ENCODE measurements around the gene ABHD17B. TPM values are rescaled to one million over a fixed set of nuclear protein-coding genes. Genes with fewer than 3 reads are reported as not detected.

ABHD17B gene
- total RNA-seq, 2 donors from 2014 or later, result 9.4 to 10.9 TPM

DNA sequence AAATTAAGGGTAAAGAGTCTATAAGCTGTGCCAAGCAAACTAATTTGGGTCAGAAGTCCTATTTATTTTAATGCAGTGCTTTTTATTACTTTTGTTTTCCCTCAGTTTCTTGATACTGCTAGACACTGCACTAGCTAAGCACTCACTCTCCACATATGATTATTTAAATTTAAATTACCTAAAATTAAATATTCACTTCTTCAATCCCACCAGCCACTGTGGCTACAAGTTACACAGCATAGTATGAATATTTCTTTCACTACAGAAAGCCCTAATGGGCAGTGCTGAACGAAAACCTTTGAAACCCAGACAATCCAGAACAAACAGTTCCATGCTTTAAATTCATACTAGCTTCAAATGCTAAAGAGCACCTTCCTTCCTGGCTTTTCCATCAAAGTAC lies 23.6 kb downstream of the ABHD17B start:
- DNase-seq (no peak), ATAC-seq (no peak)
- intact Hi-C loops (cut with DNase I), result no loop called here

DNA sequence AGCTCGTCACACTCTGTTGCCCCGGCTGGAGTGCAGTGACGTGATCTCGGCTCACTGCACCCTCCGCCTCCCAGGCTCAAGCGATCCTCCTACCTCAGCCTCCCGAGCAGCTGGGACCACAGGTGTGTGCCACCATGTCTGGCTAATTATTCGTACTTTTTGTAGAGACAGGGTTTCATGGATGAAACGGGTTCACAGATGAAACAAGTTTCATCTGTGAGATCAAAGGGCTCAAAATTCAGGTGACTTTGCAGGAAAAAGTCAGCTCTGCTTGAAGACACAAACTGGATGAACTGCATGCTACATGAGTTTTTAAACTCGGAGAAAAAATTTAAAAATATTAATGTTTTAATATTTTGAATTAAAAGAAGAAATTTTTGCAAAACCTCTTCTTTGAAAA lies 24.5 kb downstream of the ABHD17B start:
- ATAC-seq, result no peak
- DNase-seq, result no peak
- intact Hi-C loops (cut with DNase I), result no loop called here

DNA sequence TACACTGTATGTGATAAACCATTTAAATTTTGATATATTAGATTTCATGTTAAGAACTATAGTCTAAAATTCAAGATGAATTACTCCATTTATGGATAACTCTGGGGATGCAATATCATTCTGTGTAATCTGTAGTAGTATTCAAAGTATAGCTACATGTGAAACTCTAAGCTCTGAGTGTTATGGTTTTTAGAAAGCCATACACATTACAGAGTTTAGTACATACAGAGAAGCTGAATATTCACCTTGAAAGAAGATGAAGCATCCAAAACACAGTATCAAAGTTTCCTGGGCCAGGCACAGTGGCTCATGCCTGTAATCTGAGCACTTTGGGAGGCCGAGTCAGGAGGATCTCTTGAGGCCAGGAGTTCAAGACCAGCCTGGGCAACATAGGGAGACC lies 25.0 kb downstream of the ABHD17B start:
- no peak for DNase-seq
- no peak for ATAC-seq
- intact Hi-C loops (cut with DNase I), result no loop called here

DNA sequence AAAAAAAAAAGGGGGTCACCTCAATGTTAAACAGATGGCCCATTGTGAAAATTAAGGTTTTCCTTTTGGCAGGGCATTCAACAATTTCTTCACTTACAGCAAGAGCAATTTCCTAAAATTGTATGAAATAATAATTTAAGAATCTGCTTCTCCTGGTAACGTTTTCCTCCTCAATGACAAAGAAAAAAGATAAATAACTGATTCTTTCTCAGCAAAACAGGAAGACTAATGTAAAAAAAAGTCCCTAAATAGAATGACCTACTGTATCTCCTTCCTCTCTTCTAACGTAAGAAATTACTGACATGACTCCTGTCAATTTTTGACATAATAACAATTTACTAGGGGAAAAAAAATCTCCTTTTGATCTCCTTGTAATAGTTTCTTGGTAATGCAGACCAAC lies 25.5 kb downstream of the ABHD17B start:
- intact Hi-C loops (cut with DNase I), result no loop called here
- ATAC-seq (no peak), DNase-seq (no peak)

DNA sequence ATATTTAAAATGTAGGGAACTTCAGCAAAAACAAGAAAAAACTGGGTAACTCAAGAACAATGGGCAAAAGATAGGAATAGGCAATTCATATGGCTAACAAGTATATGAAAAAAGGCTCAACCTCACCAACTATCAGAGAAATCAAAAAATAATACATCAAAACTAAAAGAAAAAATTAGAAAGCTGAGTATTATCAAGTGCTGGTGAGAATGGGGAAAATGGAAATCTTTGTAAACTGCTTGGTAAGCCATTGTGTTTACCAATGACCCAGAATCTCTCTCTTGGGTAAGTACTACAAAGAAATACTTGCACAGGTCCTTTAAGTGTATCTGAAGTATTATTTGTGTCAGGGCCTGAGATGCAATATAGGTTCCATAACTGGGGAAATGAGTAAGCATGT lies 27.0 kb downstream of the ABHD17B start:
- no peak for DNase-seq
- intact Hi-C loops (cut with DNase I), result no loop called here
- no peak for ATAC-seq

DNA sequence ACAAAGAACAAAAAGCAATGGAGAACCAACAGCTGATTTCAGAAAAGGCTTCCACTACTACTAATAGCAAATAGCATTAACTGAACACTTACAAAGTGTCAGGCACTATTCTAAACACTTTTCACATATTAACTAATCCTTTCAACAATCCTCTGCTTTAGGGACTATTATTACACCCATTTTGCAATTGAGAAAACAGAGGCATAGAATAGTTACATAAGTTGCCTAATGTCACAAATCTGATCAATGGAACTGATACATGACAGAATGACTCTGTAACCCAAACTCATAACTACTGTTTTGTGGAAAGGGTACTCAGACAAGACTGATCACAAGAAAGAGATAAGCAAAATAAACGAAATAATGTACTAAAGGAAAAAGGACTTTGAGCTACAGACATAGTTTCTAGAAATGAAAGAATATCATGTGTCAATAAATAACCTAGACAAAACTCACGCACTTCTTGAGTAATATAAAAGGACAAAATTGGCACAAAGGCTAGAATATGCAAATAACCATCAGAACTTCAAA lies 31.3 kb downstream of the ABHD17B start:
- ATAC-seq (no peak), DNase-seq (no peak)
- intact Hi-C loops (cut with DNase I), result no loop called here

DNA sequence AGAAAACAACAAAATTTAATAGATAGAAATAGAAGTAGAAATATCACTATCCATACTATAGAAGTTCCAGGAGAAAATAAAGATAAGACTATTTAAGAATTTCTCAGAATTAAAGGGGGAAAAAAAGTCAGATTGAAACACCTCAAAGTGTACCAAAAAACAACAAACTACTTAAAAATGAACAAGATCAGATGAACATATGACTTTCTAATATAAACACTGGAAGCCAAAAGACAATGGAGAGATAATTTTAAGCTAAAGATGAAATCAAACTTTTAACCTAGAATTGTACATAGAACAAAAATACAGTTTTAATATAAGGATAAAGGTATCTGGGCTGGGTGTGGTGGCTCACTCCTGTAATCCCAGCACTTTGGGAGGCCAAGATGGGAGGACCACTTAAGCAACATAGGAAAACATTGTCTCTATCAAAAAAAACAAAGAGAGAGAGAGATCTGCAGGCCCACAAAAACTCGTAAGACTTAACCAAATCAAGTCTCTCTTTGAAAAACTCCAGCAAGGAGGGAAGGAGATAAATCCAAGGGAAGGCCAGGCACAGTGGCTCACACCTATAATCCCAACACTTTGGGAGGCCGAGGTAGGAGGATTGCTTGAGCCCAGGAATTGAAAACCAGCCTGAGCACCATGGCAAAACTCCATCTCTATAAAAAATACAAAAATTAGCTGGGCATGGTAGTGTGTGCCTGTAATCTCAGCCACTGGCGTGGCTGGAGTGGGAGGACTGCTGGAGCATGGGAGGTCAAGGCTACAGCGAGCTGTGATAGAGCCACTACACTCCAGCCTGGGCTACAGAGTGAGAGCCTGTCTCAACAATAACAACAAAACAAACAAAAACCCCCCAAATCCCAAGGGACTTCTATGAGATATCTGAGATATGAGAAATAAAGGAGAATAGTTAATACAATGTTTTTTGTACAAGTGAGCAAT lies 32.4 kb downstream of the ABHD17B start:
- ATAC-seq (no peak), DNase-seq (no peak)
- intact Hi-C loops (cut with DNase I), result no loop called here

DNA sequence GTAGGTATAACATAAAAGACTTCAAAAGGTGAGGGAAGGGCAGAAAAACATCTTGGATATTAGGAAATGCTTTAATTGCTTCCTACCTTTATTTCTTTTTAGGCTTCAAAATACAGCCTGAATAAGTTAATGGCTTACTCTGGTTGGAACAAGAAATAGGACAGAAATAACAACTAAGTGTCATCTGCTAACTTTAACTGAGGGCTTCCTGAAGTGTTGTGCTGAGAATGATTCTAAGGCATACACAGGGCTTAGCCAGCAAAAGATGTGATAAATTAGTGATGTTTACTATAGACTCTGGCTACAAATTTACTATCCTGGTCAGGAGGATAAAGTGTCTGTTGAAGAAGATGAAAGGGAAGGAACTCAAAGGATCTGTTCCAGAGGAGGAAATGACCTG lies 34.2 kb downstream of the ABHD17B start:
- no peak for DNase-seq
- no peak for ATAC-seq
- intact Hi-C loops (cut with DNase I), result no loop called here

DNA sequence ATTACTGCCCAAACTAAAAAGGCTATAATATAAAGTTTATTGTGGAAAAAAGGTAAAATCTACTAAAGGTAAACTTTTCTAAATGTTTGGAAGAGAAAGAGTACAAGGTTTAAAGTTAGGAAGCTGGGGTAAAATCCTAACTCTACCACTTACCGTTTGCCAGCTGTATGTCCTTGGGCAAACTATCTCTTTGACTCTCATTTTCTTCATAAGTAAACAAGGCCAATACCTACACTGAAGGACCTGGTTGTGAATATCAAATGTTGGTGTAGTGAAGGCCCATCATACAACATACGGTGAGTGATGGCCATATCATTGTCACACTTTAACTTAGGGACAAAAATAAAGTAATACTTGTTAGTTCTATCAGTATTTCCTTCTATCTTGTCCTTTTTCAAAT lies 34.9 kb downstream of the ABHD17B start:
- DNase-seq, result no peak
- ATAC-seq, result no peak
- intact Hi-C loops (cut with DNase I), result no loop called here

DNA sequence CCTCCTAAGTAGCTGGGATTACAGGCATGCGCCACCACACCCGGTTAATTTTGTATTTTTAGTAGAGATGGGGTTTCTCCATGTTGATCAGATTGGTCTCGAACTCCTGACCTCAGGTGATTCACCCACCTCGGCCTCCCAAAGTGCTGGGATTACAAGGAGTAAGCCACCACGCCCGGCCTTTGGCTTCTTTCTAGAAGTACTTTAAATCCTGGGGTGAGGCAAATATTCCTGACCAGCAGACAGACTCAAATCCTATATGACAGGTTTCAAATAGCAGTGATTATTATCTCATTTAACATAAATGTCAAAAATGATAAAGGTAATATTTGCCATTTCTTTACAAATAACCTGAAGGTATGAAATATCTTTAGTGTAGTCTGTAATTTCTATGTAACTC lies 35.6 kb downstream of the ABHD17B start:
- DNase-seq, result no peak
- intact Hi-C loops (cut with DNase I), result no loop called here
- ATAC-seq, result no peak

DNA sequence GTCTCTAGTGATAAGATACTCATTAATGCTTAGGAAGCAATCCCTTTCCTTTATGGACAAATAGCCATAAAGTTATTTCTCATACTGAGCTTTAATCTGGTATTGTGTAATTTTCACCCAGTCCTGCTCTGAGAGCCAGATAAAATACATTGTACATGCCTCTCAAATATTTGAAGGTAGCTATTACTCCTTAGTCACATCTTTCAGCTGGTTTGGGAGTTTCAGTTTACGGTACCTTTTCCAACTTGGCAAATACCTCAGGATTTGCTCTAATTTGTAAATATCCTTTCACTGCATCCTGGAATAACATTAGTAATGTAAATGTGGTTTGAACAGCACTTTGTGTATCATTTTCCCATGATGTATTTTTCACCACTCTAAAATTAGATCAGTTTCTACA lies 47.4 kb downstream of the ABHD17B start:
- peak in 1 of 2 donors; percentile 22 for ATAC-seq
- no peak for DNase-seq
- intact Hi-C loops (cut with DNase I), result no loop called here

DNA sequence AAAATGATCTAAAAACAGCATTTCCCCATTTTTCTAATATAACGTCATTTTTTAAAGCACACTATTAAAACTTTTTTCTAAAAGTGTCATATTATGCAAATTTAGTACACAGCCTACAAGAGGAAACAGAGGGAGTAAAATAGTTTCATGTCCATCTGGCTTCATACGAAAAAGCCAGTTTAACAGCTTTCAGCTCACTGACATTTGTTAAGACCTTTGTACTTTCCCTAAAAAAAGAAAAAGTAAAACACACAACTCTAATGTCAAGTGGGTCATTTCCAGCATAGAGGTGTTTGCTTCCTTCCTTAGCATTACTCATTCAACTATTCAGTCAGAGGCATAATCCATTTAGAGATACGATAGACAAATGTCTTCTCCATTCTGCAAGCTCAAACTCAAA lies 49.4 kb downstream of the ABHD17B start:
- intact Hi-C loops (cut with DNase I), result no loop called here

DNA sequence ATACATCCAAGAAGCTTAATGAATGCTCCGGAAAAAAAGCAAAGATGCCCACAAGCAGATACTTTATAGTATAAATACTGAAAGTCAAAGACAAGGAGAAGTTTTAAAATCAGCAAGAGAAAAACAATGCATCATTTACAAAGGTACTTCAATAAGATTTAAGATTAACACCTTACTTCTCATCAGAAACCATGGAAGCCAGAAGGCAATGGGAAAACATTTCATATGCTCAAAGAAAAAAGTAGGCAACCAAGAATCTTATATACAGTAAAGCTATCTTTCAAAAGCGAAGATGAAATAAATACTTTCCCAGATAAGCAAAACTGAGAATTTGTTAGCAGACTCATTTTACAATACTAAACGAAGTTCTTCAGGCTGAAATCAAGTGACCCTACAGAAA lies 51.1 kb downstream of the ABHD17B start:
- no peak for DNase-seq

More for the DNA sequence above, 49.4 kb downstream of the ABHD17B start:
- DNase-seq, result no peak
- no peak for ATAC-seq

DNA sequence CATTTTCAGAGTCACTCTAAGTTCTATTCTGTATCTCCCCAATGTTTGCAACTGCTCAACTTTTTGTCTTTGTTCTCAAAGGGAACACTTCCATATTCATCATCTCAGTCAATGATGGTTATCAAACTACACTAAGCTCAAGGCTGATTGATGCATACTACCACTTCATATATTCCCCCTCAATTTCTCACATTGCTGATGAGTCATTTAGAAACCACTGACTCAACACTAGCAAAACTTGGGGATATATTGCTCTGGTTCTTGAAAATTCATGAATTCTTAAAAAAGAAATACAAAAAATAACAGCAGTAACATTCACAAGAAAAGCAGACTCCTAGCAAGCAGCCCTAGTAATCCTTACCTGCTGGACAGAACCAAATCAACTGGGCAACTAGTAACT lies 52.2 kb downstream of the ABHD17B start:
- DNase-seq (no peak), ATAC-seq (no peak)
- intact Hi-C loops (cut with DNase I), result no loop called here

More for the DNA sequence above, 51.1 kb downstream of the ABHD17B start:
- intact Hi-C loops (cut with DNase I), result no loop called here
- no peak for ATAC-seq

DNA sequence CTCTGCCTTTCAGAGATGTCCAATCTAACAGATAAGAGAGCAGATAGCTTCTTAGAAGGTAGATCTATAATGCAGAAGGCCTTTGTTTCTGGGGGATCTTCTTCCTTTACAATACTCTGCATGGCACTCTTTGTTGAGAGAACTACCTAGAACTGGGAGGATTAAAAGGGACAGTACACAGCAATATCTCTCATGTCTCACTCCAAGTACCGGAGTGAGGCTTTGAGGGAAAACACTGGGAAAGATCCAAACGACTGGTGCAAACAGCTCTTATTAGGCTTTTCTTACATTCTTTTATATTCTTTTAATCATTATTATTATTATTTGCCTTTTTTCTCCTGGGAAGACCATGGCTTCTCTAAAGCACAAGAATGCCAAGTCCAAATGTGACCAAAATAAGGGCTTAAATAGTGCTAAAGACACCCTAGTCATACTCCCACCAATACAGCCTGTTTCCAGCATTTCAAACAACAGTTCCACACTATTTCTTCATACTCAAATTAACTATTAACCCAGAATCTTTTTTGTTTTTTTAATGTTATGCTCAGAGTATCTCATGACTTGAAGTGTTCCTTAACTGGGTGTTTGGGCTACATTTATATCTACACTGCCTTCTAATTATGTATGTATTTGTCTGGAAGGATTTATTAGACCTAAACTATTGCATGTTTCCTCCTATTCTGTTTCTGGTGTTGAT lies 52.7 kb downstream of the ABHD17B start:
- ATAC-seq (no peak), DNase-seq (no peak)
- intact Hi-C loops (cut with DNase I), result no loop called here

DNA sequence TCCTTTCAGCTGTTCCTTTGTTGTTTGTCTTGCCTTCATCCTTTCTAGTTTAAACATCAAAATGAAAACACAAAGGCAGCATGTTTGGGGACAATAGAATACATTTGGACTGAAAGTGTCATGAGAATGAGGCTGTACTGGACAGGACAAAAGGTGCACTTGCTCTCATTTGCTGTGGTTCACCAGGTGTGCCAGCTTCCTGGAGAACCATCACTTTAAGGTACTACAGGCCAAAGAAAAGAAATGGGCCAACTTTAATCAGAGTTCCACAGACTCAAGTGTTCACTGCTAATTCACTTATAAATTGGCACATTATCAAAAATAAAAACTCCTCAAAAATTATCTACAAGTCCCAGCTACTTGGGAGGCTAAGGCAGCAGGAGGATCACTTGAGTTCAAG lies 53.8 kb downstream of the ABHD17B start:
- DNase-seq (no peak), ATAC-seq (no peak)
- intact Hi-C loops (cut with DNase I), result no loop called here

DNA sequence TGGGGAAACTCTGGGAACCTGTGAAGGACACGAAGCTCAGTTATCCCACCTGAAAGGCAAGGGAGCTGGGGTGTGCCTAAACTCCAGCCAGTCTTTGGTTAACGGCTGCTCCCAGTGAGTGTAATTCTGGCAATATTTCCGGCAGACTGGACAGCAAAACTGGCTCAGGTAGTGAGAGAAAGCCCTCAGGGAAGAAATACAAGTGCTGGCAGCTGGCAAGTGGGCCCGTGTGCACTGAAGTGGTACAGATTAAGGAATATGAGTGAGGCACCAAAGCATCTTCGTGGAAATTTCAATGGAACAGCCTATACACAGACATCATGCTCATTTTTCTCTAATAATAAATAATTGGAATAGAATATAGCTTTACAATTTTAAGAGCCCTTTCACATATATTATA lies 56.2 kb downstream of the ABHD17B start:
- intact Hi-C loops (cut with DNase I), result no loop called here
- no peak for ATAC-seq
- DNase-seq, result no peak

DNA sequence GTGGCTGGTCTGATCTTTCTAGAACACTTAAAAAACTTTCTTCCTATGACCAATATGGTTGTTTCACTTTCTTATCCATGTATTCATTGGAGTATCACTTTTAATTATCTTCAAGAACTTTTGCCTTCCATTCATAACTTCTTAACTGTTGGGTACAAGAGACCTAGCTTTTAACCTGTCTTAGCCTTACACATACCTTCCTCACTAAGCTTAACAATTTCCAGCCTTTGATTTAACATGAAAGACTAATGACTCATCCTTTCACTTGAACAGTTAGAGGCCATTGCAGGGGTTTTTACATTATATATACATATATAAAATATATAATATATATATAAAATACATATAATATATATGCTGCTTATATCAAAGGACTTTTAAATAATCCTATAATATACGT lies 57.9 kb downstream of the ABHD17B start:
- intact Hi-C loops (cut with DNase I), result no loop called here

DNA sequence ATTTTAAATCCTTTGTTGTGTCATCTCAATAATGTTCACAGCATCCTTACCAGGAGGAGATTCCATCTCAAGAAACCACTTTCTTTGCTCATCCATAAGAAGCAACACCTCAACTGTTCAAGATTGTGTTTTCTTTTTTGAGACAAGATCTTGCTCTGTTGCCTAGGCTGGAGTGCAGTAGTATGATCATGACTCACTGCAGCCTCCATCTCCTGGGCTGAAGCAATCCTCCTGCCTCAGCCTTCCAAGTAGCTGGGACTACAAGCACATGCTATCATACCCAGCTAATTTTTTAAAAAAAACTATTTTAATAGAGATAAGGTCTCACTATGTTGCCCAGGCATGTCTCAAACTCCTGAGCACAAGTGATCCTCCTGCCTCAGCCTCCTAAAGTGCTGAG lies 60.0 kb downstream of the ABHD17B start:
- intact Hi-C loops (cut with DNase I), result no loop called here
- ATAC-seq (no peak), DNase-seq (no peak)

More for the DNA sequence above, 57.9 kb downstream of the ABHD17B start:
- ATAC-seq, result no peak
- DNase-seq, result no peak

DNA sequence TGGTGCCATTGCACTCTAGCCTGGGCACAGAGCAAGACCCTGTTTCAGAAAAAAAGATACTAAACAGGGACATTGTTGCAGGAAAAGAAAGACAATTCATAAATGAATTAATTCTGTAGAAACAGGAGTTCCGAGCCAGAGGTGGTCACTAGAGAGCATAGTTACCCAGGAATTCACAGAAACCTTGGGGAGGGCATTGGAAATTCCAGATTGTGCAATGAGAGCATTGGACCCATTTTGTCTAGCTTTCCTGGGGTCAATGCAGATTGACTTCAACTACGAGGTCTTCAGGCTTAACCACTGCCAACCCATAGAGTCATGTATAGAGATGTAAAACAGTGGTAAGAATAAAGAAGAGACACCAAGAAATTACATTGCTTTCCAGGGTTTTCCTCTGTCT lies 63.1 kb downstream of the ABHD17B start:
- intact Hi-C loops (cut with DNase I), result no loop called here
- ATAC-seq, result no peak
- DNase-seq, result no peak

Measured in left cardiac atrium (tissue), 4 donors.